Lower lobe of right lung (tissue), 2 donors: Measurements from ENCODE around the gene MGST1. TPM values are rescaled to one million over a fixed set of nuclear protein-coding genes. Genes with fewer than 3 reads are reported as not detected.
A peak's percentile ranks its signal among the peaks of the same experiment; 100 is the strongest.

Source experiments
- ATAC-seq, 2 donors: fragments of 200-7000 bp; cut with Tn5 transposase; one replicate each; pipeline ENCODE4 v1.9.1; 2020 to 2022; ENCODE audit warnings: mild to moderate bottlenecking in 2 of 2, moderate library complexity in 2 of 2
- DNase-seq: peaks from one replicate; pipeline ENCODE4 v3.0.0-alpha.2; 2020
- H3K27ac ChIP-seq: fragments of 200-600 bp; one replicate; pipeline ENCODE4 v1.8.0; 2022
- H3K27me3 ChIP-seq: fragments of 200-600 bp; one replicate; pipeline ENCODE4 v1.8.0; 2022; ENCODE audit warnings: low read depth
- H3K36me3 ChIP-seq: fragments of 200-600 bp; one replicate; pipeline ENCODE4 v1.8.0; 2022; ENCODE audit warnings: mild to moderate bottlenecking
- H3K4me1 ChIP-seq: fragments of 200-600 bp; one replicate; pipeline ENCODE4 v1.8.0; 2022
- H3K4me3 ChIP-seq: fragments of 200-600 bp; one replicate; pipeline ENCODE4 v1.8.0; 2022; ENCODE audit warnings: mild to moderate bottlenecking
- H3K9me3 ChIP-seq: fragments of 200-600 bp; one replicate; pipeline ENCODE4 v1.8.0; 2022
- CTCF ChIP-seq: fragments of 200-600 bp; IDR thresholded peaks from one replicate; pipeline ENCODE4 v1.8.0; 2022; ENCODE audit warnings: antibody characterized with exemption, mild to moderate bottlenecking
- intact Hi-C: fragments of 100-400 bp; cut with DNase I; formaldehyde crosslinking; loops from one replicate; pipeline ENCODE4 v1.11.0; 2022
- total RNA-seq: library from RNA; stranded (reverse); fragmentation: NEBNext Ultra II Directional; extraction: Animal tissue kit (Norgen Biotek cat#: 25700); gene quantifications from one replicate; pipeline ENCODE4 v1.2.1, GENCODE V29; 2021
- donor health status: DM: no; HTN: yes; CAD: no; lungs with severe emphysema.

MGST1 gene
- total RNA-seq, 1 donor from 2014 or later: 341 TPM

- TF ChIP-seq CTCF: no peak
- no peak overlapping the region for H3K4me3 ChIP-seq
- intact Hi-C loops: no loop called here
- ATAC-seq (no peak), DNase-seq (no peak)
- H3K36me3 ChIP-seq: no peaks in the 10 kb centered on the region
- no peak overlapping the region for H3K27ac ChIP-seq
- H3K9me3 ChIP-seq: no peaks in the 10 kb centered on the region
- no peaks in the 10 kb centered on the region for H3K4me1 ChIP-seq
- H3K27me3 ChIP-seq: no peaks in the 10 kb centered on the region
Measured at GRCh38 chr12:16344269-16344668, 3.2 kb upstream of the MGST1 start.

- peaks cover 8% of the 10 kb centered on the region for H3K4me1 ChIP-seq
- H3K27ac ChIP-seq: no peak overlapping the region
- no peaks in the 10 kb centered on the region for H3K36me3 ChIP-seq
- DNase-seq: no peak
- no peaks in the 10 kb centered on the region for H3K9me3 ChIP-seq
- no peaks in the 10 kb centered on the region for H3K27me3 ChIP-seq
- ATAC-seq: no peak
- H3K4me3 ChIP-seq: no peak overlapping the region
- intact Hi-C loops: no loop called here
- TF ChIP-seq CTCF: no peak
Measured at GRCh38 chr12:16345105-16345504, 2.3 kb upstream of the MGST1 start.

- Histone ChIP-seq H3K4me3 (peak overlapping the region; percentile 64), H3K27me3 (no peaks in the 10 kb centered on the region), H3K4me1 (peaks cover 25% of the 10 kb centered on the region), H3K36me3 (no peaks in the 10 kb centered on the region), H3K9me3 (no peaks in the 10 kb centered on the region), H3K27ac (peak overlapping the region; percentile 84)
- peak in 1 of 2 donors; percentile 8 for ATAC-seq
- no peak for DNase-seq
- intact Hi-C loops: no loop called here
- TF ChIP-seq CTCF: no peak
Measured at GRCh38 chr12:16346958-16347357, 487 bp upstream of the MGST1 start.

- no peak for TF ChIP-seq CTCF
- peak; percentile 13 to 22 for ATAC-seq
- peak overlapping the region; percentile 84 for H3K27ac ChIP-seq
- H3K4me3 ChIP-seq: peak overlapping the region; percentile 64
- H3K9me3 ChIP-seq: no peaks in the 10 kb centered on the region
- H3K4me1 ChIP-seq: peaks cover 33% of the 10 kb centered on the region
- H3K27me3 ChIP-seq: no peaks in the 10 kb centered on the region
- intact Hi-C loops: no loop called here
- no peaks in the 10 kb centered on the region for H3K36me3 ChIP-seq
- no peak for DNase-seq
Measured at GRCh38 chr12:16348435-16349130, 1.1 kb downstream of the MGST1 start.

GRCh38 chr12:16349131-16349460 lies 1.7 kb downstream of the MGST1 start:
- TF ChIP-seq CTCF: no peak
- Histone ChIP-seq H3K9me3 (no peaks in the 10 kb centered on the region), H3K4me1 (peaks cover 33% of the 10 kb centered on the region), H3K4me3 (peak overlapping the region; percentile 64), H3K27ac (peak overlapping the region; percentile 84), H3K27me3 (no peaks in the 10 kb centered on the region), H3K36me3 (no peaks in the 10 kb centered on the region)
- ATAC-seq (peak; percentile 52 to 70), DNase-seq (peak; percentile 62)
- intact Hi-C loops: no loop called here
